Measurements from ENCODE around the gene PLEKHM3. TPM values are rescaled to one million over a fixed set of nuclear protein-coding genes. Genes with fewer than 3 reads are reported as not detected.
A peak's percentile ranks its signal among the peaks of the same experiment; 100 is the strongest.
"Not testable (repeated sequence)": the region's sequence is repeated elsewhere in the genome, so short reads cannot be mapped to it uniquely, and the experiment has no call there.

The PLEKHM3 gene
- total RNA-seq, 1 donor from 2014 or later, result 19.5 TPM

DNA sequence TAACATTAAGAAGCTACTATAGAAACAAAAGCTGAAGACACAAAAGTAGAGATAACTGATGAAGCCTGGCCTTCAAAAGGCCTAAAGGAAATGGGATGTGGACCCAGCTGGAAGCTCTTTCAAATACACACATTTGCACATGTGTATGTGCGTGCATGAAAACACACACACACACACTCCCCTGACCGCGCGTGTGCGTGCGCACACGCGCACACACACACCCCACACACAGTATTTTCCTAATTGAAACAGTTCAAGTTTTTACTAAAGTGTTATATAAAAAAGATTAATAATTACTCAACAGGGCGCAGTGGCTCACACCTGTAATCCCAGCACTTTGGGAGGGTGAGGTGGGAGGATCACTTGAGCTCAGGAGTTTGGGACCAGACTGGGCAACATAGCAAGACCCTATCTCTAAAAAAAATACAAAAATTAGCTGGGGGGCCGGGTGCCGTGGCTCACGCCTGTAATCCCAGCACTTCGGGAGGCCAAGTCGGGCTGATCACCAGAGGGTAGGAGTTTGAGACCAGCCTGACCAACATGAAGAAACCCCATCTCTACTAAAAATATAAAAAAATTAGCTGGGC is 111.5 kb downstream of the PLEKHM3 start:
- Mint-ChIP-seq H3K4me1 (no peaks in the 10 kb centered on the region), H3K27ac (no peak overlapping the region), H3K27me3 (ENCODE audit: insufficient read depth, low read depth) (peaks cover 6% of the 10 kb centered on the region), H3K4me3 (no peak overlapping the region), H3K36me3 (peaks cover 3% of the 10 kb centered on the region), H3K9me3 (no peaks in the 10 kb centered on the region)
- no peak overlapping the region for H2AFZ ChIP-seq (replicated peaks)
- no peak overlapping the region for H3K27ac ChIP-seq
- no peak overlapping the region for H3K4me3 ChIP-seq
- no peaks in the 10 kb centered on the region for H3K9me3 ChIP-seq (ENCODE audit: low read depth)
- no peaks in the 10 kb centered on the region for H3K27me3 ChIP-seq
- no peaks in the 10 kb centered on the region for H3K79me2 ChIP-seq (ENCODE audit: low read depth)
- peaks cover 5% of the 10 kb centered on the region for H3F3A ChIP-seq (ENCODE audit: low read depth)
- H3K4me2 ChIP-seq, result no peak overlapping the region
- TF ChIP-seq CTCF (IDR thresholded peaks at IDR 0.05) (no peak), EZH2 (IDR thresholded peaks at IDR 0.05) (no peak), EZH2phosphoT487 (IDR thresholded peaks at IDR 0.05) (no peak)
- no peaks in the 10 kb centered on the region for H4K20me1 ChIP-seq (ENCODE audit: low read depth)
- no peak overlapping the region for H3K9ac ChIP-seq
- no peak for DNase-seq (ENCODE audit: low spot score)
- peaks cover 5% of the 10 kb centered on the region for H3K36me3 ChIP-seq
- H3K4me1 ChIP-seq, result peaks cover 15% of the 10 kb centered on the region

GRCh38 chr2:207911856-207912255 is 113.5 kb downstream of the PLEKHM3 start:
- no peak overlapping the region for H3K4me2 ChIP-seq
- no peak overlapping the region for H3K4me3 Mint-ChIP-seq
- no peak overlapping the region for H3K4me3 ChIP-seq
- H3K27ac ChIP-seq, result no peak overlapping the region
- H3K36me3 ChIP-seq, result peaks cover 5% of the 10 kb centered on the region
- no peak overlapping the region for H3K9ac ChIP-seq
- H3K9me3 Mint-ChIP-seq, result no peaks in the 10 kb centered on the region
- peaks cover 6% of the 10 kb centered on the region for H3K27me3 Mint-ChIP-seq (ENCODE audit: insufficient read depth, low read depth)
- peaks cover 3% of the 10 kb centered on the region for H3K36me3 Mint-ChIP-seq
- no peaks in the 10 kb centered on the region for H3K79me2 ChIP-seq (ENCODE audit: low read depth)
- H2AFZ ChIP-seq (replicated peaks), result no peak overlapping the region
- no peaks in the 10 kb centered on the region for H3K4me1 Mint-ChIP-seq
- no peak overlapping the region for H3K27ac Mint-ChIP-seq
- H3K27me3 ChIP-seq, result no peaks in the 10 kb centered on the region
- H3K9me3 ChIP-seq (ENCODE audit: low read depth), result no peaks in the 10 kb centered on the region
- TF ChIP-seq CTCF (IDR thresholded peaks at IDR 0.05) (no peak), EZH2phosphoT487 (IDR thresholded peaks at IDR 0.05) (no peak), EZH2 (IDR thresholded peaks at IDR 0.05) (no peak)
- H3F3A ChIP-seq (ENCODE audit: low read depth), result peaks cover 15% of the 10 kb centered on the region
- no peak for DNase-seq (ENCODE audit: low spot score)
- H3K4me1 ChIP-seq, result peaks cover 21% of the 10 kb centered on the region
- H4K20me1 ChIP-seq (ENCODE audit: low read depth), result no peaks in the 10 kb centered on the region

- Histone ChIP-seq H3K9me3 (ENCODE audit: low read depth) (no peaks in the 10 kb centered on the region), H3K4me2 (no peak overlapping the region), H3K36me3 (peaks cover 5% of the 10 kb centered on the region), H2AFZ (replicated peaks) (no peak overlapping the region), H3K9ac (no peak overlapping the region), H3K4me1 (peaks cover 23% of the 10 kb centered on the region), H3K27me3 (no peaks in the 10 kb centered on the region), H3K79me2 (ENCODE audit: low read depth) (no peaks in the 10 kb centered on the region), H4K20me1 (ENCODE audit: low read depth) (no peaks in the 10 kb centered on the region), H3K4me3 (no peak overlapping the region), H3K27ac (no peak overlapping the region), H3F3A (ENCODE audit: low read depth) (peaks cover 21% of the 10 kb centered on the region)
- H3K27ac Mint-ChIP-seq, result no peak overlapping the region
- TF ChIP-seq CTCF (IDR thresholded peaks at IDR 0.05) (no peak), EZH2 (IDR thresholded peaks at IDR 0.05) (no peak), EZH2phosphoT487 (IDR thresholded peaks at IDR 0.05) (no peak)
- H3K27me3 Mint-ChIP-seq (ENCODE audit: insufficient read depth, low read depth), result peaks cover 6% of the 10 kb centered on the region
- peaks cover under 1% of the 10 kb centered on the region for H3K4me1 Mint-ChIP-seq
- DNase-seq (ENCODE audit: low spot score), result no peak
- no peaks in the 10 kb centered on the region for H3K9me3 Mint-ChIP-seq
- H3K36me3 Mint-ChIP-seq, result peaks cover 3% of the 10 kb centered on the region
- no peak overlapping the region for H3K4me3 Mint-ChIP-seq
These were observed 114.1 kb downstream of the PLEKHM3 start for GRCh38 chr2:207911215-207911614.

DNA sequence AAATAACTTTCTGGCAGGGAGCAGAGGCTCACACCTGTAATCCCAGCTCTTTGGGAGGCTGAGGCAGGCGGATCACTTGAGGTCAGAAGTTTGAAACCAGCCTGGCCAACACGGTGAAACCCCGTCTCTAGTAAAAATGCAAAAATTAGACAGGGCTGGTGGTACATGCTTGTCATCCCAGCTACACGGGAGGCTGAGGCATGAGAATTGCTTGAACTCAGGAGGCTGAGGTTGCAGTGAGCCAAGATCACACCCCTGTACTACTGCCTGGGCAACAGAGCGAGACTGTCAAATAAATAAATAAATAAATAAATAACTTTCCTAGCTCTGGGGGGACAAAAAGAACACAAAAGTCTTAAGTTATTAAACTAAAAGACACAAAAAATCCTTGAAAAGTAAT is 118.8 kb downstream of the PLEKHM3 start:
- Histone ChIP-seq H3K79me2 (ENCODE audit: low read depth) (peaks cover 15% of the 10 kb centered on the region), H3K4me1 (peaks cover 60% of the 10 kb centered on the region), H3K27ac (peak overlapping the region; percentile 80), H3F3A (ENCODE audit: low read depth) (peaks cover 64% of the 10 kb centered on the region), H3K4me2 (peak overlapping the region; percentile 63)
- peaks cover 32% of the 10 kb centered on the region for H3K4me1 Mint-ChIP-seq
- not testable (repeated sequence) for H3K27me3 ChIP-seq; H3K4me3 Mint-ChIP-seq; H4K20me1 ChIP-seq (ENCODE audit: low read depth); H3K27ac Mint-ChIP-seq; H2AFZ ChIP-seq (replicated peaks); H3K4me3 ChIP-seq; H3K36me3 Mint-ChIP-seq; H3K36me3 ChIP-seq; H3K9me3 ChIP-seq (ENCODE audit: low read depth); DNase-seq (ENCODE audit: low spot score); H3K9ac ChIP-seq; H3K9me3 Mint-ChIP-seq; H3K27me3 Mint-ChIP-seq (ENCODE audit: insufficient read depth, low read depth)
